ENCODE data around the gene EFNB1. TPM values are rescaled to one million over a fixed set of nuclear protein-coding genes. Genes with fewer than 3 reads are reported as not detected.

Gene EFNB1
- total RNA-seq, 6 experiments from 2014 or later = 6.1 to 17.4 (median 10.4) TPM

GRCh38 chrX:68878977-68879645, 50.3 kb downstream of the EFNB1 start:
- H3K4me3 ChIP-seq = no peak overlapping the region
- DNase-seq = no peak
- no peaks in the 10 kb centered on the region for H3K9me3 ChIP-seq
- ATAC-seq = no peak
- H3K27me3 ChIP-seq = no peaks in the 10 kb centered on the region
- intact Hi-C loops (cut with DNase I) = no loop called here
- no peaks in the 10 kb centered on the region for H3K4me1 ChIP-seq
- H3K36me3 ChIP-seq = no peaks in the 10 kb centered on the region
- H3K27ac ChIP-seq = no peak overlapping the region
- WGBS (ENCODE audit: insufficient coverage, low coverage, low lambda C conversion rate, missing lambda C conversion rate) = 83% methylated on average over 1 of the region's 11 CpGs
- TF ChIP-seq POLR2A (IDR thresholded peaks at IDR 0.05) (no peak), CTCF (IDR thresholded peaks at IDR 0.05) (no peak)

GRCh38 chrX:68880846-68881552, 52.2 kb downstream of the EFNB1 start:
- no peaks in the 10 kb centered on the region for H3K9me3 ChIP-seq
- H3K27me3 ChIP-seq = no peaks in the 10 kb centered on the region
- no peaks in the 10 kb centered on the region for H3K4me1 ChIP-seq
- ATAC-seq = no peak
- intact Hi-C loops (cut with DNase I) = no loop called here
- no peak overlapping the region for H3K27ac ChIP-seq
- no peaks in the 10 kb centered on the region for H3K36me3 ChIP-seq
- H3K4me3 ChIP-seq = no peak overlapping the region
- no peak for TF ChIP-seq POLR2A (IDR thresholded peaks at IDR 0.05)
- no peak for TF ChIP-seq CTCF (IDR thresholded peaks at IDR 0.05)
- WGBS (ENCODE audit: insufficient coverage, low coverage, low lambda C conversion rate, missing lambda C conversion rate) = 51% methylated on average over 7 of the region's 9 CpGs
- no peak for DNase-seq

GRCh38 chrX:68881911-68882310, 53.1 kb downstream of the EFNB1 start:
- DNase-seq = no peak
- WGBS (ENCODE audit: insufficient coverage, low coverage, low lambda C conversion rate, missing lambda C conversion rate) = 45% methylated on average over 4 of the region's 5 CpGs
- H3K4me1 ChIP-seq = no peaks in the 10 kb centered on the region
- no peaks in the 10 kb centered on the region for H3K36me3 ChIP-seq
- no peaks in the 10 kb centered on the region for H3K9me3 ChIP-seq
- intact Hi-C loops (cut with DNase I) = no loop called here
- no peak overlapping the region for H3K4me3 ChIP-seq
- H3K27ac ChIP-seq = no peak overlapping the region
- no peak for ATAC-seq
- TF ChIP-seq POLR2A (IDR thresholded peaks at IDR 0.05) (no peak), CTCF (IDR thresholded peaks at IDR 0.05) (no peak)
- no peaks in the 10 kb centered on the region for H3K27me3 ChIP-seq

- H3K27ac ChIP-seq = no peak overlapping the region
- intact Hi-C loops (cut with DNase I) = no loop called here
- ATAC-seq (peak in 2 of 4 donors; percentile 40 to 46), DNase-seq (no peak)
- H3K4me1 ChIP-seq = no peaks in the 10 kb centered on the region
- no peaks in the 10 kb centered on the region for H3K36me3 ChIP-seq
- TF ChIP-seq POLR2A (IDR thresholded peaks at IDR 0.05) = no peak
- TF ChIP-seq CTCF (IDR thresholded peaks at IDR 0.05) = no peak
- no peaks in the 10 kb centered on the region for H3K27me3 ChIP-seq
- WGBS (ENCODE audit: insufficient coverage, low coverage, low lambda C conversion rate, missing lambda C conversion rate) = 52% methylated on average over 2 of the region's 2 CpGs
- no peak overlapping the region for H3K4me3 ChIP-seq
- no peaks in the 10 kb centered on the region for H3K9me3 ChIP-seq
These were observed 55.0 kb downstream of the EFNB1 start for GRCh38 chrX:68883800-68884199.
